ENCODE results near the gene WWTR1. TPM values are rescaled to one million over a fixed set of nuclear protein-coding genes. Genes with fewer than 3 reads are reported as not detected.

Gene WWTR1
- polyA plus RNA-seq, 1 experiment: 164 TPM

- CTCF ChIA-PET: interaction anchor here (1.4 to 1.7 kb wide), 2 partner anchors 45 to 79 kb away, joined by 4 to 5 read pairs; no protein-coding TSS in a partner anchor
- Histone ChIP-seq H3K27ac (ENCODE audit: low read depth, low read length) (no peak overlapping the region), H3K4me3 (ENCODE audit: low read depth, low read length) (no peak overlapping the region), H3K9me3 (ENCODE audit: control insufficient read depth, insufficient read depth, low read length) (no peaks in the 10 kb centered on the region), H3K27me3 (ENCODE audit: control insufficient read depth, insufficient read depth, low read length) (no peaks in the 10 kb centered on the region)
- DNase-seq (ENCODE audit: low read depth, low spot score): no peak
- POLR2A ChIA-PET: interaction anchor here (1.3 to 1.5 kb wide), 3 partner anchors 34 to 48 kb away, joined by 3 to 11 read pairs (median 6); partner anchors contain the start of gene WWTR1
- no peak for TF ChIP-seq CTCF (IDR thresholded peaks at IDR 0.05; ENCODE audit: low read depth, low read length)
These were observed 48.2 kb downstream of the WWTR1 start for GRCh38 chr3:149609595-149609994.

GRCh38 chr3:149608987-149609386 is 48.8 kb downstream of the WWTR1 start:
- Histone ChIP-seq H3K27me3 (ENCODE audit: control insufficient read depth, insufficient read depth, low read length) (no peaks in the 10 kb centered on the region), H3K27ac (ENCODE audit: low read depth, low read length) (no peak overlapping the region), H3K4me3 (ENCODE audit: low read depth, low read length) (no peak overlapping the region), H3K9me3 (ENCODE audit: control insufficient read depth, insufficient read depth, low read length) (no peaks in the 10 kb centered on the region)
- ChIA-PET POLR2A (interaction anchor here (1.4 kb wide), 1 partner anchor 36 kb away, joined by 11 read pairs; no protein-coding TSS in a partner anchor), CTCF (interaction anchor here (1.4 kb wide), 1 partner anchor 78 kb away, joined by 5 read pairs; no protein-coding TSS in a partner anchor)
- DNase-seq (ENCODE audit: low read depth, low spot score): no peak
- TF ChIP-seq CTCF (IDR thresholded peaks at IDR 0.05; ENCODE audit: low read depth, low read length): no peak

- Histone ChIP-seq H3K27ac (ENCODE audit: low read depth, low read length) (no peak overlapping the region), H3K9me3 (ENCODE audit: control insufficient read depth, insufficient read depth, low read length) (no peaks in the 10 kb centered on the region), H3K4me3 (ENCODE audit: low read depth, low read length) (no peak overlapping the region), H3K27me3 (ENCODE audit: control insufficient read depth, insufficient read depth, low read length) (no peaks in the 10 kb centered on the region)
- TF ChIP-seq CTCF (IDR thresholded peaks at IDR 0.05; ENCODE audit: low read depth, low read length): no peak
- ChIA-PET POLR2A (interaction anchor here (0.7 kb wide), 1 partner anchor 30 kb away, joined by 3 read pairs; no protein-coding TSS in a partner anchor), CTCF (interaction anchor here (1.4 kb wide), 1 partner anchor 38 kb away, joined by 3 read pairs; no protein-coding TSS in a partner anchor)
- no peak for DNase-seq (ENCODE audit: low read depth, low spot score)
These were observed 51.9 kb downstream of the WWTR1 start for GRCh38 chr3:149605902-149606301.

GRCh38 chr3:149604125-149604875 is 53.5 kb downstream of the WWTR1 start:
- CTCF ChIA-PET: no interaction called here
- no peak for DNase-seq (ENCODE audit: low read depth, low spot score)

More at GRCh38 chr3:149604125-149604875, 53.5 kb downstream of the WWTR1 start:
- TF ChIP-seq CTCF (IDR thresholded peaks at IDR 0.05; ENCODE audit: low read depth, low read length): no peak
- POLR2A ChIA-PET: interaction anchor here (0.6 to 1.7 kb wide), 3 partner anchors 25 to 70 kb away, joined by 3 to 9 read pairs (median 5); no protein-coding TSS in a partner anchor
- H3K27me3 ChIP-seq (ENCODE audit: control insufficient read depth, insufficient read depth, low read length): no peaks in the 10 kb centered on the region
- H3K4me3 ChIP-seq (ENCODE audit: low read depth, low read length): no peak overlapping the region
- peak overlapping the region; percentile 50 for H3K27ac ChIP-seq (ENCODE audit: low read depth, low read length)
- no peaks in the 10 kb centered on the region for H3K9me3 ChIP-seq (ENCODE audit: control insufficient read depth, insufficient read depth, low read length)
